RCC 7860 (cell line): Measurements from ENCODE around the gene ANTXRL.
"Not testable (repeated sequence)": the region's sequence is repeated elsewhere in the genome, so short reads cannot be mapped to it uniquely, and the experiment has no call there.

ENCODE experiments used
- DNase-seq: peaks from one replicate; pipeline ENCODE4 v3.0.0-alpha.2; 2015; ENCODE audit warnings: low spot score
- FAIRE-seq: peaks from 2 replicates; lab custom pipeline; 2012; peaks lifted over from hg19 to GRCh38; lab: Jason Lieb, UNC

Gene ANTXRL

GRCh38 chr10:46286991-46287693 lies at the start of gene ANTXRL:
ANTXRL (plus strand) TSS chr10:46286997; CDS start chr10:46287263, 266 bp downstream.
- DNase-seq, result no peak
- FAIRE-seq, result no peak

GRCh38 chr10:46237815-46238510 lies 48.8 kb upstream of the ANTXRL start:
- DNase-seq (no peak), FAIRE-seq (no peak)

- FAIRE-seq (no peak), DNase-seq (no peak)
Observed at GRCh38 chr10:46239247-46239646, 47.5 kb upstream of the ANTXRL start.

- DNase-seq (no peak), FAIRE-seq (no peak)
Observed at GRCh38 chr10:46239993-46240683, 46.7 kb upstream of the ANTXRL start.

- FAIRE-seq (no peak), DNase-seq (no peak)
Observed at GRCh38 chr10:46240684-46241565, 45.9 kb upstream of the ANTXRL start.

- FAIRE-seq (no peak), DNase-seq (no peak)
Observed at GRCh38 chr10:46245381-46245900, 41.4 kb upstream of the ANTXRL start.

GRCh38 chr10:46246400-46247180 lies 40.2 kb upstream of the ANTXRL start:
- not testable (repeated sequence) for DNase-seq, FAIRE-seq

- FAIRE-seq (no peak), DNase-seq (no peak)
Observed at GRCh38 chr10:46247181-46247475, 39.7 kb upstream of the ANTXRL start.

- DNase-seq (no peak), FAIRE-seq (no peak)
Observed at GRCh38 chr10:46247808-46248569, 38.8 kb upstream of the ANTXRL start.

- DNase-seq, result no peak
- FAIRE-seq, result no peak
Observed at GRCh38 chr10:46248651-46249146, 38.1 kb upstream of the ANTXRL start.

GRCh38 chr10:46249617-46250344 lies 37.0 kb upstream of the ANTXRL start:
- DNase-seq, FAIRE-seq: not testable (repeated sequence)

- no peak for FAIRE-seq
- no peak for DNase-seq
Observed at GRCh38 chr10:46250481-46250880, 36.3 kb upstream of the ANTXRL start.

GRCh38 chr10:46250898-46251856 lies 35.6 kb upstream of the ANTXRL start:
- FAIRE-seq, result no peak
- no peak for DNase-seq

- DNase-seq (no peak), FAIRE-seq (no peak)
Observed at GRCh38 chr10:46251857-46252847, 34.6 kb upstream of the ANTXRL start.

- no peak for DNase-seq
Observed at GRCh38 chr10:46253076-46254006, 33.5 kb upstream of the ANTXRL start.

More at GRCh38 chr10:46253076-46254006, 33.5 kb upstream of the ANTXRL start:
- no peak for FAIRE-seq
